Measurements from ENCODE around the gene NAPA. TPM values are rescaled to one million over a fixed set of nuclear protein-coding genes. Genes with fewer than 3 reads are reported as not detected.

Gene NAPA
- total and polyA plus RNA-seq, 2 of the 13 experiments (the other 11 are each of a cell fraction or from before 2014, with no cell fraction given) = 32.6 to 65.9 TPM

DNA sequence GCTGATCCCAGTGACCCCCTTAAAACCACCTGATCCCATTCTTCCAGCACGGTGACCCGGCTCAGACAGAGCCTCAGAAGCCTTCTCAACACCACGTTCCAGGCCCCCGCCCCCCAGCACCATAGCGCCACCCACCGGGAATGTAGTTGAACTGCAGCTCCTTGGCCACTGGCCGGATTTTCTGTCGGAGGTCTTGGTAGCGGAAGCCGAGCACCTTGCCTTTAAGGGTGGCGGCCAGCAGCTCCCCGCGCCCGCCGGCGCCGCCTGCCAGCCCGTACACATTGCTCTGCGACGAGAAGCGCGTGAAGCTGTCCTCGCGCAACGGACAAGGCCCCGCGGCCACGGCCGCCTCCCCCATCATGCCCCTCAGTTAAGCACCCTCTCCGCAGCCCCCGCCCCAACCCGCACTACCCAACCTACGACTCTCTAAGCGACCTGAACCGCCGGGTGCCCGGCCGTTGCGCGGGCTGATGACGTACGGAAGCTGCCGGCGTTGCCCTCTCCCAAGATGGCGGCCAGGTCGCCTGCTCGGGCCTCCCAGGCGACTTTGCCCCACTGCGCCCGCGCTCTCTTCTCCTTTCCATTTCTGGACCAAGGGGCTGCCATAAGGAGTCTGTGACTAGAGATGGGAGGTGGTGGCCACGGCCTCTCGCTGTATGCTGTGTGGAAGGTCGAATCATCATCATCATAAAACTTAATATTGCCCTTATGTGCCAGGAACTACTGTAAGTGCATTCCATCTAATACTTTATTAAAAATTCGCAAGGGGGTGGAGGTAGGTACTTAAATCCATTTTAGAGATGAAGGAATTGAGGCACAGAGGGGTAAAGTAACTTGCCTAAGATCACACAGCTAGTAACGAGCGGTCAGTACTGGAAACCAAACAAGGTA, 30.8 kb downstream of the NAPA start, which contains the start of gene KPTN (continued):
- TF ChIP-seq SALL1 (CRISPR knock-in tag; IDR thresholded peaks at IDR 0.05) (peak; percentile 53; the same call in 1 of the 2 replicates), ZNF451 (CRISPR knock-in tag; IDR thresholded peaks at IDR 0.05) (0 out of 2 replicates have a peak, but pooled peaks have one; percentile 21), HNF4A (CRISPR knock-in tag; IDR thresholded peaks at IDR 0.05) (peak; percentile 43; the same call in 1 of the 2 replicates), NFE2L2 (IDR thresholded peaks at IDR 0.05; ENCODE audit: low read length) (no peak), NFE2L1 (CRISPR knock-in tag; IDR thresholded peaks at IDR 0.05; ENCODE audit: borderline replicate concordance) (no peak), ERF (CRISPR knock-in tag; IDR thresholded peaks at IDR 0.05) (no peak), ZNF430 (CRISPR knock-in tag; IDR thresholded peaks at IDR 0.05) (no peak), CC2D1A (CRISPR knock-in tag; IDR thresholded peaks at IDR 0.05) (no peak), NFATC3 (CRISPR knock-in tag; IDR thresholded peaks at IDR 0.05) (0 out of 2 replicates have a peak, but pooled peaks have one; percentile 21), NCOA2 (CRISPR knock-in tag; IDR thresholded peaks at IDR 0.05) (no peak; the same call in 1 of the 2 replicates), NBN (conservative IDR thresholded peaks at IDR 0.05) (no peak), ZNF234 (CRISPR knock-in tag; conservative IDR thresholded peaks at IDR 0.05) (no peak), ZNF883 (CRISPR knock-in tag; IDR thresholded peaks at IDR 0.05; ENCODE audit: not compliant biosample characterization) (peak; percentile 60)
- TF ChIP-seq, protein P1, sequence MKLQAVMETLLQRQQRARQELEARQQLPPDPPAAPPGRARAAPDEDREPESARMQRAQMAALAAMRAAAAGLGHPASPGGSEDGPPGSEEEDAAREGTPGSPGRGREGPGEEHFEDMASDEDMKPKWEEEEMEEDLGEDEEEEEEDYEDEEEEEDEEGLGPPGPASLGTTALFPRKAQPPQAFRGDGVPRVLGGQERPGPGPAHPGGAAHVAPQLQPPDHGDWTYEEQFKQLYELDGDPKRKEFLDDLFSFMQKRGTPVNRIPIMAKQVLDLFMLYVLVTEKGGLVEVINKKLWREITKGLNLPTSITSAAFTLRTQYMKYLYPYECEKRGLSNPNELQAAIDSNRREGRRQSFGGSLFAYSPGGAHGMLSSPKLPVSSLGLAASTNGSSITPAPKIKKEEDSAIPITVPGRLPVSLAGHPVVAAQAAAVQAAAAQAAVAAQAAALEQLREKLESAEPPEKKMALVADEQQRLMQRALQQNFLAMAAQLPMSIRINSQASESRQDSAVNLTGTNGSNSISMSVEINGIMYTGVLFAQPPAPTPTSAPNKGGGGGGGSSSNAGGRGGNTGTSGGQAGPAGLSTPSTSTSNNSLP (IDR thresholded peaks at IDR 0.05; ENCODE audit: low read depth, low read length) = no peak
- TF ChIP-seq, protein P2, sequence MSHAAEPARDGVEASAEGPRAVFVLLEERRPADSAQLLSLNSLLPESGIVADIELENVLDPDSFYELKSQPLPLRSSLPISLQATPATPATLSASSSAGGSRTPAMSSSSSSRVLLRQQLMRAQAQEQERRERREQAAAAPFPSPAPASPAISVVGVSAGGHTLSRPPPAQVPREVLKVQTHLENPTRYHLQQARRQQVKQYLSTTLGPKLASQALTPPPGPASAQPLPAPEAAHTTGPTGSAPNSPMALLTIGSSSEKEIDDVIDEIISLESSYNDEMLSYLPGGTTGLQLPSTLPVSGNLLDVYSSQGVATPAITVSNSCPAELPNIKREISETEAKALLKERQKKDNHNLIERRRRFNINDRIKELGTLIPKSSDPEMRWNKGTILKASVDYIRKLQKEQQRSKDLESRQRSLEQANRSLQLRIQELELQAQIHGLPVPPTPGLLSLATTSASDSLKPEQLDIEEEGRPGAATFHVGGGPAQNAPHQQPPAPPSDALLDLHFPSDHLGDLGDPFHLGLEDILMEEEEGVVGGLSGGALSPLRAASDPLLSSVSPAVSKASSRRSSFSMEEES (CRISPR knock-in tag; IDR thresholded peaks at IDR 0.05) = peak; percentile 49; the same call in 1 of the 2 replicates
- TF ChIP-seq, protein P3, sequence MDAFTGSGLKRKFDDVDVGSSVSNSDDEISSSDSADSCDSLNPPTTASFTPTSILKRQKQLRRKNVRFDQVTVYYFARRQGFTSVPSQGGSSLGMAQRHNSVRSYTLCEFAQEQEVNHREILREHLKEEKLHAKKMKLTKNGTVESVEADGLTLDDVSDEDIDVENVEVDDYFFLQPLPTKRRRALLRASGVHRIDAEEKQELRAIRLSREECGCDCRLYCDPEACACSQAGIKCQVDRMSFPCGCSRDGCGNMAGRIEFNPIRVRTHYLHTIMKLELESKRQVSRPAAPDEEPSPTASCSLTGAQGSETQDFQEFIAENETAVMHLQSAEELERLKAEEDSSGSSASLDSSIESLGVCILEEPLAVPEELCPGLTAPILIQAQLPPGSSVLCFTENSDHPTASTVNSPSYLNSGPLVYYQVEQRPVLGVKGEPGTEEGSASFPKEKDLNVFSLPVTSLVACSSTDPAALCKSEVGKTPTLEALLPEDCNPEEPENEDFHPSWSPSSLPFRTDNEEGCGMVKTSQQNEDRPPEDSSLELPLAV (CRISPR knock-in tag; conservative IDR thresholded peaks at IDR 0.05; ENCODE audit: low read depth) = no peak
- TF ChIP-seq, protein P4, sequence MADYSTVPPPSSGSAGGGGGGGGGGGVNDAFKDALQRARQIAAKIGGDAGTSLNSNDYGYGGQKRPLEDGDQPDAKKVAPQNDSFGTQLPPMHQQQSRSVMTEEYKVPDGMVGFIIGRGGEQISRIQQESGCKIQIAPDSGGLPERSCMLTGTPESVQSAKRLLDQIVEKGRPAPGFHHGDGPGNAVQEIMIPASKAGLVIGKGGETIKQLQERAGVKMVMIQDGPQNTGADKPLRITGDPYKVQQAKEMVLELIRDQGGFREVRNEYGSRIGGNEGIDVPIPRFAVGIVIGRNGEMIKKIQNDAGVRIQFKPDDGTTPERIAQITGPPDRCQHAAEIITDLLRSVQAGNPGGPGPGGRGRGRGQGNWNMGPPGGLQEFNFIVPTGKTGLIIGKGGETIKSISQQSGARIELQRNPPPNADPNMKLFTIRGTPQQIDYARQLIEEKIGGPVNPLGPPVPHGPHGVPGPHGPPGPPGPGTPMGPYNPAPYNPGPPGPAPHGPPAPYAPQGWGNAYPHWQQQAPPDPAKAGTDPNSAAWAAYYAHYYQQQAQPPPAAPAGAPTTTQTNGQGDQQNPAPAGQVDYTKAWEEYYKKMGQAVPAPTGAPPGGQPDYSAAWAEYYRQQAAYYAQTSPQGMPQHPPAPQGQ (CRISPR knock-in tag; IDR thresholded peaks at IDR 0.05; ENCODE audit: borderline replicate concordance) = no peak
- TF ChIP-seq, protein P5, sequence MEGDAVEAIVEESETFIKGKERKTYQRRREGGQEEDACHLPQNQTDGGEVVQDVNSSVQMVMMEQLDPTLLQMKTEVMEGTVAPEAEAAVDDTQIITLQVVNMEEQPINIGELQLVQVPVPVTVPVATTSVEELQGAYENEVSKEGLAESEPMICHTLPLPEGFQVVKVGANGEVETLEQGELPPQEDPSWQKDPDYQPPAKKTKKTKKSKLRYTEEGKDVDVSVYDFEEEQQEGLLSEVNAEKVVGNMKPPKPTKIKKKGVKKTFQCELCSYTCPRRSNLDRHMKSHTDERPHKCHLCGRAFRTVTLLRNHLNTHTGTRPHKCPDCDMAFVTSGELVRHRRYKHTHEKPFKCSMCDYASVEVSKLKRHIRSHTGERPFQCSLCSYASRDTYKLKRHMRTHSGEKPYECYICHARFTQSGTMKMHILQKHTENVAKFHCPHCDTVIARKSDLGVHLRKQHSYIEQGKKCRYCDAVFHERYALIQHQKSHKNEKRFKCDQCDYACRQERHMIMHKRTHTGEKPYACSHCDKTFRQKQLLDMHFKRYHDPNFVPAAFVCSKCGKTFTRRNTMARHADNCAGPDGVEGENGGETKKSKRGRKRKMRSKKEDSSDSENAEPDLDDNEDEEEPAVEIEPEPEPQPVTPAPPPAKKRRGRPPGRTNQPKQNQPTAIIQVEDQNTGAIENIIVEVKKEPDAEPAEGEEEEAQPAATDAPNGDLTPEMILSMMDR (CRISPR knock-in tag; IDR thresholded peaks at IDR 0.05) = peak; percentile 98
- TF ChIP-seq, protein P6, sequence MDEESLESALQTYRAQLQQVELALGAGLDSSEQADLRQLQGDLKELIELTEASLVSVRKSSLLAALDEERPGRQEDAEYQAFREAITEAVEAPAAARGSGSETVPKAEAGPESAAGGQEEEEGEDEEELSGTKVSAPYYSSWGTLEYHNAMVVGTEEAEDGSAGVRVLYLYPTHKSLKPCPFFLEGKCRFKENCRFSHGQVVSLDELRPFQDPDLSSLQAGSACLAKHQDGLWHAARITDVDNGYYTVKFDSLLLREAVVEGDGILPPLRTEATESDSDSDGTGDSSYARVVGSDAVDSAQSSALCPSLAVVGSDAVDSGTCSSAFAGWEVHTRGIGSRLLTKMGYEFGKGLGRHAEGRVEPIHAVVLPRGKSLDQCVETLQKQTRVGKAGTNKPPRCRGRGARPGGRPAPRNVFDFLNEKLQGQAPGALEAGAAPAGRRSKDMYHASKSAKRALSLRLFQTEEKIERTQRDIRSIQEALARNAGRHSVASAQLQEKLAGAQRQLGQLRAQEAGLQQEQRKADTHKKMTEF (CRISPR knock-in tag; IDR thresholded peaks at IDR 0.05) = peak; percentile 76
